Middle frontal gyrus (tissue), 1 donor: ENCODE results near the gene TMEM178A.

ENCODE experiments used
- DNase-seq: peaks from one replicate; pipeline ENCODE4 v3.0.0-alpha.2; 2015; ENCODE audit warnings: low spot score; ENCODE audit errors: extremely low spot score

TMEM178A gene

DNA sequence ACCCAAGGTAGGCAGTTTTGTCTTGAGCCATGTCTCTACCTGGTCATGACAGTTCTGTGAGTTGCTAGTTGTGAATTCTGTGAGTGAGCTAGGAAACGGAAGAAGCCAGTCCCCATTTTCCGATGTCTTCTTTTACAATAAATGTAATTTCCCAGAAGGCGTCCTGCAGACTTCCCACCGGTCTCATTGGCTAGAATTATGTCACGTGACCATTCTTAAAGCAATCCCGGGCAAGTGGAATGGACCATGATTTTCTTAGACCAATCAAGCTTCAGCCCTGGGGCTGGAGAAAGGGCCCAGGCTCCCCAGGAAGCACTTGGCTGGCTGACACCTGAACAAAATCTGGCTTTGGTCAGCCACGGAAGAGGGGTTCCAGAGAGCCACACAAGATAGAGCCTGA is 10.6 kb downstream of the TMEM178A start:
- DNase-seq = no peak

DNA sequence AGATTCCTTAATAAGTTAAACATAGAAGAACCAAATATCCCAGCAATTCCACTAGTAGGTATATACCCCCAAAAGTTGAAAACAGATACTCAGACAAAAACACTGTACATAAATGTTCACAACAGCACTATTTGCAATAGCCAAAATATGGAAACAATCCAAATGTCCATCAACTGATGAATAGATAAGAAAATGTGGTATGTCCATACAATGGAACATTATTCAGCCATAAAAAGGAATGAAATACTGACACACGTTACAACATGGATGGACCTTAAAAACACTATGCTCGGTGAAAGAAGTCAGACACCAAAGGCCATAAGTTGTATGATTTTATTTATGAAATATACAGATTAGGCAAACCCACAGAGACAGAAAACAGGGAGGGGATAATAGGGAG is 12.5 kb downstream of the TMEM178A start:
- DNase-seq = no peak

DNA sequence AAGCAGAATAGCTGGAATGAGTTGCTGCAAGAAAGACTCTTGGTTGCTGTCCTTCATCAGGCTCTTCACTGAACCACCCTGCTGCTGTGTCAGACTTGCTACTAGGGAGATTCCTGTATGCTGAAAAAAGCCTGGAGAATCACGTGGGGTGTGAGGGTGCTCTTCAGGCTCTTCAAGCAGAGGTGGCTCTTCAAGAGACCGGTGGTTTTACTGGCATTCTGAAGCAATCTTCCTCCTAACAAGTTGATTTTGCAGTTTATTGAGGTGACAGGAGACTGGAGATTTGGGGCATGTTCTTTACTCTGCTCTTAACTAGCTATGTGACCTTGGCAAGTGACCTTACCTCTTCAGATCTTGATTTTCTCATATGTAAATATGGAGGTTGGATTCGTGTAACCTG is 14.1 kb downstream of the TMEM178A start:
- no peak for DNase-seq

DNA sequence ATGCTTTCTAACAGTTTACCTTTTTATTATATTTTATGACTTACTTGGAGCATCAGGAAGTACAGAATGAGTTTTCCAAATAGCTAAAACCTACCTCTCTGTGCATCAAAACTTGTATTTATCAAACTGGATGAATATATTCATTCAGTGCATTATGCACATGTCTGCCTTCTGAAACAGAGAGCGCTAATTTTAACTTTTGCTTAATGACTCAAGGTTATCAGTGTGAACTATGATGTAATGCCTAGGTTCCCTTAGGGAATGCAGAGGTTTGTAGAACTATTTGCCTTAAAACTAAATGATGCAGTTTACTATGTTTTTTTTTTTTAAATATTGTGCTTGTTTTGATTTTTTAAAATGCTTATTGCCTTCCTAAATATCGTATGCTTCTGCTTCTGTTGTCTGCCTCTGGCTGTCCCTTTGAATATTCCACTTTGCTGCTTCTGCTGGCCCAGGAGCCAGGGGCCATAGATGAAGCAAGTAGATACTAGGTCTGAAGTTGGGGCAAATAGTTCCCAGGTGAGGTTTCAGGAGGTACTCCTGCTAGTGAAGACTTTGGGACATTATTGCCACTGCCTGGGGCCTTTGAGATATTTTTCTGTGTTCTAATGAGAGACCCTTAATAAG is 16.5 kb downstream of the TMEM178A start:
- DNase-seq = no peak

DNA sequence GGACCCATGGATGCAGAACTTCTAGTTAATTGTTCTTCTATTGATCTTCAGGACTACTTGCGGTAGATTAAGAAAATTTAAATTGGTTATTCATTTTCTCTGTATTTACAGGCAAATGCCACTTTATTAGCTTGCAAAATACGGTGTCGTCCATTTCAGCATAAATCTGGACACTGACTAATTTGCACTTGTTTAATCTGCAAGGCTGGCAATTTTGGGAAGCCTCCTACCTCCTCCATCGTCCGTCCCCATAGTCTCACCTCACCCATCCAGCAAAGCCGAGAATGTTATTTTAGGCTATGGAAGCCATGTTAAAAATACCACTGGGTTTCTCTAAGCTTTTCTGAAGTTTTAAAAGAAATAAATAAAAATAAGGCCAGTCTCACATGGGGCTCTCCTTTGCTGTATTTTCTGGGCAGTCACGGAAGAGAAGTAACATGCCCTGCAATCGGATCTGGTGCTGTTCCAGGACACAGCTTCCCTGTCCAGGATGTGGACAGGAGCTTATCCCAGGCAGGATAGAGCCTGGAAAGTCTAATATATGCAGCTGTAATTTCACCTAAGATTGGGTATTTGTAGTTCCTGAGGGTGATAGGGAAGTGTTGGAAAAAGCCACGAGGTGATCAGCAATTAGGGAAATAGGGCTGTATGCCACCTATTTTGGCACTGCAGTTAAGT is 17.4 kb downstream of the TMEM178A start:
- DNase-seq = no peak

DNA sequence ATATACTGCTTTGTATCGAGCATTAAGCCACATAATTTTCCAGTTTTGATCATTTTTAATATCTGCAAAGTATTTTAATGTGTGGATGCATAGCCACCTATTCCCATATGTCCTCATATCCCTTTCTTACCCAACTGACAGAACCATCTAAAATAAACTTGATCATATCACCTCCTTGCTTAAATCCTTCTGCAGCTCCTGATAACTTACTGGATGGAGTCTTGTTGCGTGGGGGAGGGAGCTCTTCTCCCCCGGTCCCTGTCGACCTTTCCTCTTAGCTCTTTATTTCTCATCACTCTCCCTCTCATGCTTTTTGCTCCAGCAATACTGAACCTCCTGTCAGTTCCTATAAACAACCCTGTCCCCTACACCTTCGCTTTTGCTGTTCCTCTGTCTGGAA is 18.7 kb downstream of the TMEM178A start:
- DNase-seq = no peak

DNA sequence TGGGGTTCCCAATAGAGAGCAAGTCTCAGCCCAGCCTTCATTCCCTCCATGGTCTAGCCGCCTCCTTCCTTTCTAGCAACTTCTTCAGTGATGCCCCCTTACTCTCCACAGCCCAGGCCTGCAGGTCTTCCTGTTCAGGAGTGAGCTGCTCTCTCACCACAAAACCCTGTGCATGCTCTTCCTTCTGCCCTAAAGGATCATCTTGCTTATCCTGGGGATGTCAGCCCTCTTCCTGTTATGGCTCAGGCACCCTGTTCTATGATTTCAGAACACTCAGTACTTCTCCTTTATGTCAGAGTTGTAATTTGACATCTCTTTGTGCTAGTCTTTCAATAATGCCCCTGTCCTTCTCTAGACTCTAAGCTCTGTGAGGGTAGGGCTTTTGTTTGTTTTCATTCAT is 19.4 kb downstream of the TMEM178A start:
- DNase-seq = no peak

DNA sequence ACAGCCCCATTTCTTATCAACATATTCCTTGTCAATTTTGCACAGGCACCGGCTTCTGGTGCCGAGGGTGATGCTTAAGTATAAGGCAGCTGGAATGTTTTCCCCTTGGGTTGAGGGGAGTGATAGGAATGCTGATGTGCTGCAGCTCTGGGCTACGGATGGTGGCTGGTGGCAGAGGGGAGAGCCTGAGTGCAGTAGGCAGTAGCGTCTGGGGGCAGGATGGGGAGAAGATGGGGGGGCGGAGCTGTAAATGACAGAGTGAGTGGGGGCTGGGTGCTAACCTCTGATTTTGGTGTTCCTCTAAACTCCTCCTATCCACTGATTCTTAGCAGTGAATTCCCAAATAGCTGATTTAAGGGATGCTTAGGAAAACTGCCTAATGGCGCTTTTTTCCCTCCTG is 20.7 kb downstream of the TMEM178A start:
- DNase-seq = no peak

DNA sequence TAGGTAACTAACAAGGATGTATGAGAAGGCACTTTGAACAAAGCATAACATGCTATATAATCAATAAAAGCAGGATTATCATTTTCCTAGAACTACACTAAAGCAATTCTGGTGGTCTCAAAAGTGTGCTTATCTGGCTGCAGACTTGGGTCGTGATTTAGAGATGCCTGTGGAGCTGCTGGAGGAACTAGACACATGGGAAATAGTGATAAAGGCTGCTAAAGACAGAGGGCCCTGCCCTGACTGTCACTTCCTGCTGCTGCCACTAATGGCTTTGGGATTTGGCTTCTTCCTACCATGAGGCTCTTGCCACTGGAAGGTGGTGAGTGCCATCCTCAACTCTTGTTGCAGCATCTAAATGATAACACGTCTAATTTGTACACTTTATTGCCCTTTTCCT is 22.5 kb downstream of the TMEM178A start:
- no peak for DNase-seq

DNA sequence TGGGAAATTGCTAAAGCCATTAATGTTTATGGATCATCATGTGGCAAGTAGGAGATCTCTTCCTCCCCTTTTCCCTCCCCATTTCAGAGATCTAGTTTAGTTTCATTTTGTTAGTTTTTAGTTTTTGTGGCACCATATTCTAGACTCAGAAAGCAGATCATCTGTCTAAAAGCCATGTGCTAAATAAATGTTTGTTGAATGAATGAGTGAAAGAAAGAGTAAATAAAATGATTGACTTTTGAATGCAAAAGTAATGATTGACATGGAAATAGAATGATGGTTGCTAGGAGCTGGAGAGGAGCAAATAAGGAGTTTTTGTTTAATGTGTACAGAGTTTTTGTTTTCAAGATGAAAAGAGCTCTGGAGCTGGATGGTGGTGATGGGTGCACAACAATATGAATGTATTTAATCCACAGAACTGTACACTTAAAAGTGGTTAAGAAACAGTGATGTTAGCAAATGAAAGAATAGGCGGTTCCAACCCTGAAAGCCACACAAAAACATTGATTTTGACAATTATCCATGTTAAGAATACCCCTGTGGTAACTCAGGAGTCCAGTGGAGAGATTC is 23.6 kb downstream of the TMEM178A start:
- no peak for DNase-seq

DNA sequence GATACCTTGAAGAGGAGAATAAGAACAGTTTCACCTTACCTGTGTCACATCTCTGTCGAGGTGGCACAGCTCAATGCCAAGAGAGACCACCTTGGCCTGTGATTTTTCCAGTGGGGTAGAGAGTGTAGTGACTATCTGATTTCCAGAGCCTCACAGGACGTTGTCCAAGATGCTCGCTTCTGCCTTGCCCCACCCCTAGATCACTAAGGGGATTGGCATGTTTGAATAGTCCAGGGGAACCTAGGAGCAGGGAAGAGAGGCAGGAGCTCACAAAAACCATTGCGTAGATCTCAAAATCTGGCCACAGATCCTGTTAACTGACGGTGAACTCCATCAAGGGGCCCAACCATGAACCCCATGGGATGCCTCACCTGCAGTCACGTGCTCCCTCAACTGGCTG is 24.2 kb downstream of the TMEM178A start:
- DNase-seq = no peak

DNA sequence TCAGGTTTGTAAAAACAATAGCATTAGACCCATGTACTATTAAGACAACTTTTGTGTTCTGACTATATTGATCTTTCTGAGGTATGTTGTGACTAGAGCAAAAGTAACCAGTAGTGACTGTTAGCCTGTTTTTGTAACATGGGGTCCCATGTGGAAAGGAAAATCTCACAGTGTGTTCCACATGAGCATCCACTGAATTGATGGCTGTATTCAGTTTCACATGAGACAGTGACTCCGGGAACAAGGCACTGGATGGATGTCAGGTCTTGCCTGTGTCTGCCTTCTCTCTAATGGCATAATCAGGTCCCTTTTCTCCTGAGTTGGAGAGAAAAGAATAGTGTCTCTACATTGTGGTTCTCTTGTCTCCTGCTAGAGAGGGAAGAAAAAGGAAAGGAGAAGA is 27.5 kb downstream of the TMEM178A start:
- no peak for DNase-seq

DNA sequence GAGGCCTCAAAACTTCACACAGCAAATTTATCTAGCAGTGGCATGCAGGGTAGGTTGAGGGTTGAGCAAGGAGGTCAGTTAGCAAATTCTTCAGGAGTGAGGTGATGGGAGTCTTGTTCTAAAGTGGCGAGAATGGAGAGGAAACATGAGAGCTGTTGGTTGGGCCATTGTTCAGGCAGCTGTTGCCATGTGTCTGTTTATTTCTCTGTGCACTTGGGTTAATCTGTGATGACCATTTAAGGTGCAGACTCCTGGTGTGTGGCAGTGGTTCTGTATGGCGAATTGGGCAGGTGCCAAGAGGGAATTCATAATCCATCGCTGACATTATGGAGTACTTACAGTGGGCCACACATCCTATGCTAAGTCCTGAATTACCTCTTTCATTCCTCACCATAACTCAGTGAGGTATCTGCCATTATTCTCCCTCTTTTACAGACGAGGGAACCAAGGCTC is 30.4 kb downstream of the TMEM178A start:
- DNase-seq = no peak

DNA sequence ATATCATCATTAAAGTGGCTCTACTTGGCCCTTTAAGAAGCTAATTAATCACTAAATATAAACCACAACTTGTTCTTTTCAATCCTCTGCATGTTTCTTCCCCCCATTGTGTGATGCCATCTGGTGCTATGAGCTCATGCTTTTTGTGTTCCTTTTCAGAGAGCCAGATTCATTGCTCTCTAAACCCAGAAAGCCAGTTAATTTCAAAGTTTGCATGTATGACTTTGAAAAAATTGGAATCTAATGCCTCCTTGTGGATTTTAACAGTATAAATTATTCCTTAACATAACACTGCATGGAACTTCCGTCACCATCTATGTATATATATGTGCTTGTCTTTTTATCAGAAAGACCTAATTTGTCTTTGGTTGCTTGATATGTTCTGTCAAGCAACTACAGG is 31.1 kb downstream of the TMEM178A start:
- no peak for DNase-seq

DNA sequence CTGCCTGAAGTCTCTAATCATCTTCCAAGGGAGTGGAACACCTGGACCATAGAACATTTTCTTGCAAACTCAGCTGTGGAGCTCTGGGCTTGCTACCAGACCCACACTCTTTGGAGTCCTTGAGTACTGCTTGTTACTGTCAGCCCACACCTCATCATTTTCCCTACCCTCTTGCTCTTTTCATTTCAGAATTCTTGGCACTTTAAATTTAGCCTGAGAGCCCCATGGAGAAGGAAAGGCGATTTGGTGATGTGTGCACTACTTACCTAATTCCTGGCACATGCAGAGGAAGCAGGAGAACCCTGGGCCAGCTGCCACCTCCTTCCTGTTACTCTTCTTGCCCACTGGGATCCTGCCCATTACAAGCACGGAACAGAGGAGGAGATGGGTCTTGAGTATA is 31.7 kb downstream of the TMEM178A start:
- DNase-seq = no peak

DNA sequence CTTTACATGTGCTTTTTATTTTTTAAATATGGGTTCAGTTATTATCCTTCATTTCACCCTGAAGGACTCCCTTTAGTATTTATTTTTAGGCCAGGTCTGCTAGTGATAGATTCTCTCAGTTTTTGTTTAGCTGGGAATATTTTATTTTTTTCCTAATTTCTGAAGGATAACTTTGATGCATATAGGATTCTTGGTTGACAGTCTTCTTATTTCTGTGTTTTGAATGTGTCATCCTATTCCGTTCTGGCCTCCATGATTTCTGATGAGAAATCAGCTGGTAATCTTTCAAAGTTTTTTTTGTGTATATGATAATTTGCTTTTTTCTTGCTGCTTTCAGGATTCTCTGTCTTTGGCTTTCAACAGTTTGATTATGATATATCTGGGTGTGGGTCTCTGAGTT is 35.4 kb downstream of the TMEM178A start:
- DNase-seq = no peak

DNA sequence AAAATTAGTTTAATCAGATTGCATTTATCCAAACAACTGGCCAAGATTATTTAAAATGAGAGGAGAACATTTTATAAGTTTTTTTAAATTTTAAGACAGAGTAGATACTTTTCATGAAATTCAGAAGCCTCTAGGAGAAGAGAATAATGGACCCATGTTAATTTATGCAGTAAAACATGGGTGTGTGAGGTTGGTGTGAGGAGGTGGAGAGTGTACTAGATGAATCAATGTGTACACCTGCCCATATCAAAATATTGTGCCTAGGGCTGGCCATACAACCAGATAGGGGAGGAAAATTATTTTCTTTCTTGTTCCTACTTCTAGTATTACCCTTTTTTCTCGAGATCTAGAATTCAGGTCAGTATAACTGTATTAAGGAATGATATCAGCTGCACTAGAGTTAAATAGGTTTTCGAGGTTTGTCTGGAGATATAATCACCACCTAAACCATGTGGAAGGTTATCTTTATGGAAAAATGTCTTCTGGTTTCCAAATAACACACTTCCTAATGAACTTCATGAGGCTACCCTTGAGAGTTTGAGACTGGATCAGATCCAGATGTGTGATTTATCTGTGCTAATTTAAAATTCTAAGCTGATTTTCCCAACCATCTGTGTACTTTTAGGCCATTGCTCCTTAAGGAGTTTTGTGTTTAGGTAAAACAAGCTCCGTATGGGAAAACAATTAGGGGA is 37.6 kb downstream of the TMEM178A start:
- no peak for DNase-seq

DNA sequence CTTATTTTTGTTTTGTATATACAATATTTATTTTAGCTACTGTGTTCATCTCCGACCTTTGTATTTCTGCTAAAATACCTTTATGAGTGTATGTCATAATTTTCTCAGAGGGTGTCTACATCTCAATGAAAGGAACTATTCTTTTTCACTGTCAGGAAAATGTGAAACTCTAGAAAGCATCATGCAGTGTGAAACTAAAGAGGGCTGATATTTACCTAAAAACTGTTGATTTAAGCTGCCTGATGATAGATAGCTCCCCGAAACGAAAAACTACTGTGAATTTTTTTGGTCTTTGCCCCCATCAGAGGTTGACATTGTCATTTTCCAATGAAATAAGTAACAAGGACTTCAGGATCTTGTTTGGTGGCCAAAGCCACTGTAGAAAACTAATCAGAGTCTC is 38.8 kb downstream of the TMEM178A start:
- no peak for DNase-seq

DNA sequence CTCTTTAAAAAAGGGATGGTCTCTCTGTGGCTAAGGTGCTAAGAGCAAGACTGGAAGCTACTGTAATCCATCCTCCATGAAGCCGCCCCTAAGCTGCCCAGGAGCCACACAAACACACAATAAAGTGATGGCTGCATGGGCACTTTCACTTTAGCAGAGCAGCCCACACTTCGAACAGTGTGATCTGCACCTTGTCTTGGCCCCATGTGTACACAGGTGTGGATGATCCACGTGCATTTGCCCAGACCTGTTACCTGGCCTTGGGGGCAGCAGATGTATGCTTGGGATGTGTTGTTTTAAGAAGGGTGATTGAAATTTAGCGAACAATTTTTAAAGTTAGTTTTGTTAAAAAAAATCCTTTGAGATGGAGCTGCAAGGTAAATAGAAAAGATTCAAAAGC is 39.9 kb downstream of the TMEM178A start:
- DNase-seq = no peak

DNA sequence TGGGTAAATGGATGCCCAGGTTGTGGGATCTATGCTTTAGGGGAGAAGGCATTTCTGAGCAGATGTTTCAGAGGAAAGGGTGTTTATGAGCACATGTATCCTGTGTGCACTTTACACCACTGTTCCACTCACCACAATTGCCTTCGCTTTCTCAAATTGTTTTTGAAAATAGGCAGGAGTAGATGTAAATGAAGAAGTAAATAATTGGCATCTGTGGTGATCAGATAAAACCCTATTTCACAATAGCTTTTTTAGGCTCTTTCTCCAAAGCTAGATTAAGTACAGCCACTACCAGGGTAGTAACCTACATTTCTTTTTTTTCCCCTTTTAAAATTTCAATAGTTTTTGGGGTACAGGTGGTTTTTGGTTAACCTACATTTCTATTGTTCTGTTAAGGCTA is 40.6 kb downstream of the TMEM178A start:
- no peak for DNase-seq

DNA sequence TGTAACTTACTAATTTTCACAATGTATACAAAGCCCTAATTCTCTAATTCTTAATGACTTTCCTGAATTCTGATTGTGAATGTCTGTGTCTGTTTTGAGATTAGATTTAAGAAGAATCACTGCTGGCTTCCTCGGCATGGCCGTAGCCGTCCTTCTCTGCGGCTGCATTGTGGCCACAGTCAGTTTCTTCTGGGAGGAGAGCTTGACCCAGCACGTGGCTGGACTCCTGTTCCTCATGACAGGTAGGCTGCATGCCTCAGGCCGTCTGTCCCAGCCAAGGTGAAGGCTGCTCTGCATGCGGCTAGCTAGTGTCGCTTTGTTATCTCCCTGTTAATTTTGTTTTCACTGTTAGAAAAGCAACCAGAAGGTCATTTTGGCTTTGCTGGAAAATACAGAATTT is 41.2 kb downstream of the TMEM178A start:
- no peak for DNase-seq

DNA sequence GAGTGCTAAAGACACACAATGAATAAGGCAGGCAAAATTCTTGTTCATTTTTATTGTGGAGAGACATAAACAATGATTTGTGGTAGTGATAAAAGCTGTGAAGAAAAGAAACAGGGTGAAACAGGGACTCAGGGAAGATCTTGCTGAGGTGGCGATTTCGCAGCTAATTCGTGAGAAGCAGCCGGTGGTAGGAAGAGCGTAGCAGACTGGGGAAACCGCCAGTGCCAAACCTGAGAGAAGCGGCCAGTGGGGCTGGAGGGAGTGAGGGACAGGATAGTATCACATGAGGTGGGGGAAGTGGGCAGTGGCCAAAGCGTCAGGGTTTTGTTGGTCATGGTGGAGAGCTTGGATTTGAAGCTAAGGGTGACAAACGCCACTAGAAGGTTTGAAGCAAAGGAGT is 42.3 kb downstream of the TMEM178A start:
- DNase-seq = no peak

DNA sequence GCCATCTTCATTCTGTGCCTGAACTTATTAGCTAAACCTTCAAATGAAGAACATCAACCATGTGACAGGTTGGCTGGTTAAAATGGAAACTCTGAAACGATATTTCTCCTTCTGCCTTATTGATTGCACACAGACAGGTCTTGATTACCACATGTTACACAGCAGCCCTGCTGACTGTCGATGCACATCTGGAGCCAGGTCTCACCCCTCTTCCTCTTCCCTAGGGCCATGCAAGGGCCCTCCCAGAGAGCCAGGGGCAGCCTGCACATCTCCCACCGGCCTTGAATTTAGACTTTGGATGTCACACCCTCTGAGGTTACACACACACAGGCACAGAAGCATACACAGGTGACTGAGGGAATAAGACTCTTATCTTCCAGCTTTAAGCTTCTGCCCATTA is 45.1 kb downstream of the TMEM178A start:
- DNase-seq = no peak
